NOMO-1 treated with dmso at 0.1 percent for 144 hours (cell line): ENCODE results near the gene MUL1.

Experiments
- DNase-seq: peaks from one replicate; lab custom pipeline; 2025; ENCODE audit not compliant: unreplicated experiment; lab: John Stamatoyannopoulos, UW

Gene MUL1, protein sequence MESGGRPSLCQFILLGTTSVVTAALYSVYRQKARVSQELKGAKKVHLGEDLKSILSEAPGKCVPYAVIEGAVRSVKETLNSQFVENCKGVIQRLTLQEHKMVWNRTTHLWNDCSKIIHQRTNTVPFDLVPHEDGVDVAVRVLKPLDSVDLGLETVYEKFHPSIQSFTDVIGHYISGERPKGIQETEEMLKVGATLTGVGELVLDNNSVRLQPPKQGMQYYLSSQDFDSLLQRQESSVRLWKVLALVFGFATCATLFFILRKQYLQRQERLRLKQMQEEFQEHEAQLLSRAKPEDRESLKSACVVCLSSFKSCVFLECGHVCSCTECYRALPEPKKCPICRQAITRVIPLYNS

DNA sequence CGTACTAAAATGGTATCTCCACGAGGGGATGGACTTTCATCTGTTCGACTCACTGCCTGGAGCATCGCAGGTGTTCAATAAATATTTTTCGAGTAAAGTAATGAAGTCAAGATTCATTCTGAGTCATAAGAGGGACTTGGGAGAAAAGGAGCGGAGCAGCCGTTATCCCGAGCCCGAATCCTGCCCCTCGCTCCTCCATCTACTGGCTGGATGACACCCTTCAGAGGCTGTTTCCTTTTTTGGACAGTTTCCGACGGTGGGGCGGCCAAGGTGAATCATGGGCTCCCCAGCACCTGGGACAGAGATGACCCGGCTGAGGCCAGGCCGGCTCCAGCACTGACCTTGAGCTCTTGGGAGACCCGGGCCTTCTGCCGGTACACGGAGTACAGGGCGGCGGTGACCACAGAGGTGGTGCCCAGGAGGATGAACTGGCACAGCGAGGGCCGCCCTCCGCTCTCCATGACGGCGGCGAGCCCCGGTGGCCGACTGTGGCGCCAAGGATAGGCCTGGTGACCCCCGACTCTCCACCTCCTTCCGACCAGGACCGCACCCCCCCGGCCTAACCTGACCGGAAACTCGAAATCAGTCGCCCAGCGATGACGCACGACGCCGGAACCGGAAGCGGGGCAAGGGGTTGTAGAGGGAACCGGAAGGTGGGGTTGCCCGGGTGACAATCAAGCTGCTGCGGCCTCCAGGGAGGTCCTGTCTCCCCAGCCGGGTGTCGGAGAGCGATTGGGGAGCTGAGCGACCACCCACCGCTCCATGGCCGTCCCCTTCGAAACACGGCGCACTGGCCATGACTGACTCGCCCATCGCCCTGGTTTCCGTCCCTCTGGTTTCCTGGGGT is at the start of gene MUL1:
MUL1 (minus strand) TSS at position 588 of the 847 bp plus-strand sequence; CDS start at position 461, 127 bp downstream.
- peak; percentile 84 for DNase-seq

DNA sequence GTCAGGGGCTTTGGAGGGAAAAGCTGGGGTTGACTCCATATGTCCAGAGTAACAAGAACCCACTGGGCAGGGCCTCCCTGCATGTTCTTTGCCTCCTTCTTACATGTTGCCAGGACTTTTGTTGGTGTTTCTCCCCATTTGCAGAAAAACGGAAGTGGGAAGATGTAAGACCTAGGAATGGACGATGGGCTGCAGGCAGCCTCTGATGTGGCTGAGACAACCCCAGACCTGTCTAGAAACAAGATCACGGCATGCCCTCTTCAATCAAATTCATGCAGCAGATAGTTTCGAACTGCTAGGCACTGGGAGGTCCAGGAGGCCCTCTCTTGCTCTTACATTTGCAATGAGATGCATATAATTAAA is 47.8 kb upstream of the MUL1 start:
- DNase-seq = no peak

DNA sequence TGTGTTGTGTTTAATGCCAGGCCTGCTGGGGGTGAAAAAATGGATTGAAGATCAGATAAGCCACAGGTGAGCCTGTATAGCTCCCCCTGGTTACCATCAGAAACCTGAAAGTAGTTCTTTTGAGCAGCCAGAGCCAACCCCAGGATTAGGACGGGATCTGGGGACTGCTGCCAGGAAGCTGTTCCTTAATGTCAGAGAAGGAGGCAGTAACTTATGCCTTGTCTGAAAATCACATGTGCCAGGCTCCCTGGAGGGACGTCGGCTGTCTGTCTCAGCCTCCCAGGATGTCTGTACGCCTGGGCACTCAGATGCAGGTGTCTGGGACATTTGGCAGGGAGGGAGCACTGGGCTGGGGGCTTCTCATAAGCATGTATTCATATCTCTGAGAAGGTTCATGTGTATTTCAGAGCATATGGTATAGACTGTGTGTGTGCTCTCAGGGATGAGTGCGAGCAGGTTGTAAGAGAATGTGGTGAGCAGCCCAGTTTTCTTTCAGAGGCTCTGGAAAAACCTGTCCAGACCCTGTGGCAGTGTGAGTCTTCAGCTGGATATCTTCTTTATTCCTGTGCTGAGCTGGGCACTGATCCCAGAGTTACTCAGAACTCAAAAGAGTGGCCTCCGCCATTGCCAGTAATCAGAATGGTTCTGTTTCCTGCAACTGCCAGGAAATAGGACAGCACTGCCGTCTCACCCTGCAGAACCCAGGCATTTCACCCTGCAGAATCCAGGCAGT is 47.2 kb upstream of the MUL1 start:
- DNase-seq = no peak

DNA sequence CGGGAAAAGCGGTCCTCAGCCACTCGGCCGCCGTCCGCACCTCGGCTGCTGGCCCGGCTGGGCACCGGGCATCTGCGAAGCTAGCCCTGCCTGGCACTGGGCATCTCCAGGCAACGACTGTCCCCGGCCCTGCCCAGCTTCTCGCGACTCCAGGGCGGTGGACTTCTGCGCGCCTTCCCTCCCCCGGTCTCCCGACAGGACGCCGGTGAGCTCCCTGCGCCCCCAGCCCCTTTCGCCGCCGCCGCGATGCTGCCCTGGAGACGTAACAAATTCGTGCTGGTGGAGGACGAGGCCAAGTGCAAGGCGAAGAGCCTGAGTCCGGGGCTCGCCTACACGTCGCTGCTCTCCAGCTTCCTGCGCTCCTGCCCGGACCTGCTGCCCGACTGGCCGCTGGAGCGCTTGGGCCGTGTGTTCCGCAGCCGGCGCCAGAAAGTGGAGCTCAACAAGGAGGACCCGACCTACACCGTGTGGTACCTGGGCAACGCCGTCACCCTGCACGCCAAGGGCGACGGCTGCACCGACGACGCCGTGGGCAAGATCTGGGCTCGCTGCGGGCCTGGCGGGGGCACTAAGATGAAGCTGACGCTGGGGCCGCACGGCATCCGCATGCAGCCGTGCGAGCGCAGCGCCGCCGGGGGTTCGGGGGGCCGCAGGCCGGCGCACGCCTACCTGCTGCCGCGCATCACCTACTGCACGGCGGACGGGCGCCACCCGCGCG is 44.9 kb upstream of the MUL1 start:
- no peak for DNase-seq

DNA sequence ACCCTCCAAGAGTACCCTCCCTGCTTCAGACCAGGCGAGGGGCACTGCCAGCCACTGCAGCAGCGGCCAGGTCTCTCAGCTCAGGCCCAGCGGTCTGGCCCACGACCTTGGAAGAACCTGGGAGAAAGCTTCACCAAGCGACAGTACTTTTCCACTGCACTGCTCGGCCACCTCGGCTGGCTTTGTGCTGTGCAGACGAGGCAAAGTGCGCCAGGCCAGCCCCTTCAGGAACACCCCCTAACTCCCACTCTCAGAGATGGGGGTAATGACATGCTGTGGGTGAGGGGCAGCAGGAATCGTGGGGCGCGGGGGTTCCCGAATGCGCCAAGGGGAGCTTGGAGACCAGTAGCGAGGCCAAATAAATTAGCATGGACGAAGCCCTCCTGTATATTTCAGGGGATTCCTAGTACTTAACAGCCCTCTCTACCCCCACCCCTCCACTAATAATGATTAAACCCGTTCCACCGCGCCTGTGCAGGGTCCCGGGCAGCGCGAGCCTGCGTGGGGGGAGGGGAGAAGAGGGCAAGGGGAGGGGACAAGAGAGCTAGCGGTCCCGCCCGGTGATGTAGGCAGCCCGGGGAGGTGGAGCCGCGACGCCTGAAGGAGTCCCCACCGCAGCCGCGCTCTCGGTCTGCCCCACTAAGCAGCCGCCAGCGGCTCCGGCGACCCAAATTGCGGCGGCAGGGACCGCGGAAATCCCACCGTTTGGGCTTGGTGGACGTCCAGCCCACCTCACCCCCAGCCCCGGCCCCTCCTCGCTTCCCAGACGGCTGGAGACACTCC is 44.2 kb upstream of the MUL1 start, which contains the start of gene FAM43B:
FAM43B (plus strand) TSS at position 629 of the 783 bp plus-strand sequence. CDS start 401 bp downstream, outside the sequence.
- DNase-seq = no peak

DNA sequence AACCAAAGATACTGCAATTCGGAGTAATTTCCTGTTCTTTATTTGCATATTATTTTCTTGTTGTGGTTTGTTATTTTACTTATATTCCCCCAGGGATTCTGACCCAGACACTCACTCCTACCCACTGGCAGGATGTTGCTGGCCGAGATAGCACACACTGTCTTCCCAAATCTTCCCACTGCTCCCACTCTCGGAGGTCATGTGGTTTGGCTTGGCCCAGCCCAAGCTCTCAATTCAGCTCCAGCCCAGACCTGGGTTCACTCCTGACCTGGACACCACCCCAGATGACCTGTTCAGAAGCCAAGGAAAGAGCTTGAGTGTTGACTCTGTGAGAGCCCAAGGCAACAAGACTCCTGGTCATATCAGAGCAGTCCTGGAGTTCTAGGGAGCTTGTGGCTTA is 43.2 kb upstream of the MUL1 start:
- no peak for DNase-seq

DNA sequence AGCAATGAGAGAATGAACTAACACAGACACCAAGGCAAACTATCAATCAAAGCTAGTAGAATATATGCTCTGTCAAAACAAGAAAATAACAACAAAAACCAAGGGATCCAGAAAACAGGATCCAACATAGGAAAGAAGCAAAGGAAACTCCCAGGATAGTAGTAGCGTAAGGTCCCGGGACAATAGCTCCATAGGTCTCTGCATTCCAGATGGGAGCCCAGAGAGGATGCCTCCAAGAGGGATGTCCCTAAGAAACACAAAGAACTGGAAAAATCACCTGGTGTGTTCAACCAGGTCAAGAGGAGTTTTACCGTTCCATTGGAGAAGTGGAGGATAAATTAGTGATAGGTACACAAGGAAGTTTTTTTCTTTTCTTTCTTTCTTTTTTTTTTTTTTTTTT is 38.7 kb upstream of the MUL1 start:
- DNase-seq = no peak

DNA sequence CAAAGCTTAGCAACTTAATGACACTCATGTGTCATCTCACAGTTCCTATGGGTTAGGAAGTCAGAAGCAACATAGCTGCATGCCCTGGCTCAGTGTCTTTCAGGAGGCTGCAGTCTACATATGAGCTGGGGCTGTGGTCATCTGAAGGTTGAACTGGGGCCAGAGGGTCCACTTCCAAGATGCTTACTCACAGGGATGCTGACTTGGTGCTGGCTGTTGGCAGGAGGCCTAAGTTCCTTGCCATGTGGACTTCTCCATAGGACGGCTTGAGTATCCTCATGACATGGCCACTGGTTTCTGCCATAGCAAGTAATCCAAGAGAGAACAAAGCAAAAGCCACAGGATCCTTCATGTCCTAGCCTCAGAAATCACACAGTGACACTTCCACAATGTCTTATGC is 32.3 kb upstream of the MUL1 start:
- no peak for DNase-seq

DNA sequence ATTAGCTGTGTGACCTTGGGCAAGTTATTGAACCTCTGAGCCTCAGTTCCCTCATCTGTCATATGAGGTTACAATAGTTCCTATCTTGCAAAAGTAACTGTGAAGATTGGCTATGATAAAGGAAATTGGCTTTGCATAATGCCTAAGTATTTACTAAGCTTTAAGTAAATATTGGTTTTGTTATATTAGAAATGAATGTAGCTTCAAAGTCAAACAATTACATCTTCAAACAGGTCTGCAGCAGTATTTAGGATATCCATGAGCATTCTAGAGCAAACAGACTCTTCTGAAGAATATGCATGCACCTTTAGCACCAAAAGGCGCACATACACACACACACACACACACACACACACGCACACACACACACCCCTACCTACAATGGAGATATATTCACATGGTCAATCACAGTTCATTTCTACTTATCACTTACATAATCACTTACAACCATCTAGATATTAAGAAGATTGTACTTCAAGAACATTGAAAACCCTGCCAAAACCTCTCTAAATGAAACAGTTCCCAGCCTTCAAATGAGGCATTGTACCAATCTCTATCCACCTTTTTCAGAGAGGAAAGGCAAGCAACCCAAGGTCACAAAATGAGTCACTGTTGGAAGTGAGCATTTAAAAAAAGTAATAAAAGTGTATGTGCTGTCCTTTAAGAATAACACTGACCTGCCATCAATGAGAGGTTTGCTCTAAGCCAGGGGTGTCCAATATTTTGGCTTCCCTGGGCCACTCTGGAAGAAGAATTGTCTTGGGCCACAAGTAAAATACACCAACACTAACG is 31.0 kb upstream of the MUL1 start:
- no peak for DNase-seq

DNA sequence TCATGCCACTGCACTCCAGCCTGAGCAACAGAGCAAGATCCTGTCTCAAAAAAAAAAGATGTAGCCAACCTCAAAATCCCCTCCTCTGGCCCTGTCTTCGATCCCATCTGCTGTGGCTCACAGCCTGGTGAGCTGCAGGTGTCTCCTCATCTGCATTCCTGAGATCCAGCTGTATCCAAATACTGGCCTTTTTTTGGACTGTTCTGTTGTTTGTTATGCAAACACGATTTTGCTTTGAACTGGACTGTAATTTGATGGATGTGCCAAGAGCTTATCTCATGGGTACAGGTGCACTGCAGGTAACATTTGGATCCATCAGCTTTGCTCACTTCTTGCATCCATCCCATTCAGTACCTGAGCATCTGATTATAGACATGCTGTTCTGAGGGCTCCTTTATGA is 30.3 kb upstream of the MUL1 start:
- no peak for DNase-seq

DNA sequence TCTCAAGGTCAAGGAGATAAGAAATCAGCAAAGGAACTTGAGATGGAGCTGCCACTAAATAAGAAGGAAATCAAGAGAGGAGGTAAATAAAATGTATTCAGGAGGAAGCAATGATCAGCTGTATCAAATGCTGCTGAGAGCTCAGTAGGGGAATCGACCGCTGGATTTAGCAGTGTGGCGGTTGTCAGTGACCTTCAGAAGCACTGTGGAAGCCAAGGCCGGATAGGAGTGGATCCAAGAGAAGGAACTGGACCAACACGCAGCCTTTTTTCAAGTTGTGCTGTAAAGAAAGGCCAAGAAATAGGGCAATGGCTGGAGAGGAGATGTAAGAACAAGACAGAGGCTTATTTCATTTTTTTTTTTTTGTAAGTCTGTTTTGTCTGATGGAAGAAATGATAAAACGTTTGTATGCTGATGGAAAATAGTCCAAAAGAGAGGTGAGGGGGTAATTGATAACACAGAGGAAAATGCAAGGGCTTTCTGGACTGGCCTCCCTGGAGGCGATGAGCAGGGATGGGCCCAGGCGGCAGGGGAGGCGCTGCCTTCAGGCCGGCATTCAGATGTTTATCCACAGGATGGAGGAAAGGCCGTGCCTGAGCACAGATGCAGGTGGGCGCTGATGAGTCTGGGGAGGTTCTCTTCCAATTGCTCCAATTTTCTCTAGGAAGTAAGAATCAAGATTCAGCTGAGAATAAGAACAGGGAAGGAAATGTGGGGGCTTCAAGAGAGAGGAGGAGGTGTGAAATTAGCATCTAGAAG is 26.9 kb upstream of the MUL1 start:
- no peak for DNase-seq

DNA sequence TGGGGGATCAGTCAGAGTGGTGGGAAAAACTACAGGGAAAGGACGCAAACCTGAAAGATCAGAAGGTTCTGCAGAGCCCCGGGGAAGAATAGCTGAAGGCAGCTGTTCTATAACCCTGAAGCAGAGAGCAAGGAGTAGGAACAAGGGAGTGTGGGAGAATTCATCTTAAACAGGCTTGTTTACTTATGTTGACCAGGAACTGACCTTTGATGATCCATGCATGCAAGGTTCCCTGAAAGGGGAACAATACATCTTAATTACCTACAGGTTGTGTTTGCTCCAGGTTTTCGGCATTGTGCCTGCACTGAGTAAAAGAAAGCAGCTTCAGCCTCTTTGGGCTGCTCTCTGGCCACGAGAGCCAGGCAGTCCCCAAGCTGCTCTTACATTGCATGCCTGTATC is 25.7 kb upstream of the MUL1 start:
- no peak for DNase-seq

DNA sequence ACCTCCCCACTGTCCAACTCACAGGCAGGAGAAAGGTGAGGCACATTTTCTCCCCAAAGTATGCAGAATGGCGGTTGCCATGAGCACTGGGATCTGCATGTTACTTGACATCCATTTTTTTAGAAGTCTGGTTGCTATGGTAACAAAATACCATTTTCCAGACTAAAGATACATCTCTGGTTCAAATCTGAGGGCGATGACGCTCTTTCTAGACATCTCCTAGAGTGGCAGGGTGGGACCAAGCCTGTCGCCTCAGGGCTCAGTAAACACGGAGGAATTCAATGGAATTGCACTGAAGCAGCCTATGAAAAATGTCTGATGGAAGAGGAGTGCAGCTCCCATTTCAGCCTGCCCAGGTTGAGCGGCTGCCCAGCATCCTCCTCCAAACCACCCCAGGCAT is 22.9 kb upstream of the MUL1 start:
- DNase-seq = no peak

DNA sequence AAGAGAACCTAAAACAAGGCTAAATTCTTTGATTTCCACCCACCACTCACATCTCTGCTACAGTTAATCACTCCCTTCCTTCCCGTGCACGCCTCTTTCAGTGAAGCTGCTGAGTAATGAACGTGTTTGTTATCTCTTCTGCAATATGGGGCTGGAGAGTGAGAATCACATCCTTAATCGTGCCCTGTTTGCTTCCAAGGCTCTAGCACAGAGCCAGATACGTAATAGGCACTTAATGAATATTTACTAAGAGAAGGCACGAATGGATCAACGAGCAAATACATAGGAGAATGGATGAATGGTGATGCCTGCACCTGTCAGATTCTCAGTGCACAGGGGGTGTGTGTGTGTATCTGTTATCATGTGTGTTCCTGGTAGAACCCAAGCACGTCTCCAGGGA is 22.4 kb upstream of the MUL1 start:
- no peak for DNase-seq

DNA sequence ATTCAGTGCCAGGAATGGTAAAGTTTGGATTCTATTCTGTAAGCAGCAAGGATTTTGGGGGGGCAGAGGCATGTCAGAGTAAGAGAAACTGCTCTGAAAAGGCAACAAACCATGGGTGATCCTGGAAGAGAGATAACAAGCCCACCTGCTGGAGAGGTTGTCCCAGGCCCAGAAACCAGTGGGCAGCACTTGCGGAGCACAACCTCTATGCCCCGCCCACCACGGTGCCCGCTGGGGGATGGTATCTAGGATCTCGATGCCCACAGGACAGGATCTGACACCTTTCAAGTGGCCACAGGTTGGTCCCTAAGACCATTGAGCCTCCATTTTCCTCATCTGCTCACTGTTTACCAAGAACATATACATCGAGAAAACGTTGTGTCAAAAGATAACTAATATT is 20.3 kb upstream of the MUL1 start:
- no peak for DNase-seq

DNA sequence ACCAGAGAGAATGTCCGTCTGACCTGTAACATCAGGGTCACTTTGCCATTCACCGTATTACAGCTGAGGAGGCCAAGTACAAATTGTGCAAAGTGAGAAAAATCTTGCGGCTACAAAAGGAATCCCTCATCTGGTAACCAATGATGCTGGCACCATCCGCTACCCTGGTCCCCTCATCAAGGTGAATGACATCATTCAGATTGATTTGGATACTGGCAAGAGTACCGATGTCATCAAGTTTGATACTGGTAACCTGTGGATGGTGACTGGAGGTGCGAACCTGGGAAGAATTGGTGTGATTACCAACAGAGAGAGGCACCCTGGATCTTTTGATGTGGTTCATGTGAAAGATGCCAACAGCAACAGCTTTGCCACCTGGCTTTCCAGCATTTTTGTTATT is 18.3 kb upstream of the MUL1 start:
- no peak for DNase-seq

DNA sequence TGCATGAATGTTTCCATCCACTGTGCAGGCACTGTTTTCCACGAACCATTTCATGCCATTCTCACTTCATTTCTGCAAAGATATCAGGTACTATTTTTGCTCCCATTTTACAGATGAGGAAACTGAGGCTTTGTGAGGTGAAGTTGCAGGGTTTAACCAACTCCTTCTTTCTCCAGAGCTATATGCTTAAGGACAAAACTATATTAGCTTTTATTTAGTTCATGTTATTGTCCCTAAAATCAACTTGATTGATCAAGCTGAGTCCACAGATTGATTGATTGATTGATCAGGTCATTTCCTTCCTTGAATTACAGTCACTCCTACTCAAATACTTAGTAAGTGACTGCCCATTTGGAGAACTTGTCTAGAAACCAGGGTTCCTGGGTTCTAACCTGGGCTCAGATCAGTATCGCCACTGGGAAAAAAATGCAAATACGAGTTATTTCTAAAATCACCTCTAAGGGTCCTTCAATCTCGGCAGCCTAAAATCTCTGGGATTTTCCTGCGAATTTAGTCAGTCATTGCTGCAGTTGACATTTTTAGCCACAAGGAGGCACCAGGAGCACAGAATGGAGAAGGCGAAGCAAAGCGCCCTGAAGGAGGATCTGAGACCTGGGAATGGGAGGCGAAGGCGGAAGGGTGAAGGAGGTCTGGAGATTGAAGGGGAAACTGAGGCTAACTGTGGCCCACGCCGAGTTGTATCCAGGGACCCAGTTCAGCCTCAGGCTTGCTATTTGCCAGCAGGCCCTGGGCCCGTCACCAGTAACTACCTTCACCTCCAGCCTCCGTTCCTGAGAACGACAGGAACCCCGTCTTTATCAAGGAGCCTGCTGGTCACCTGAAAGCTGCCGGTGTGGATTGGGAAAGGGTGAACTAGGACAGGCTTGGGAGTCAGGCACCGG is 14.3 kb upstream of the MUL1 start:
- DNase-seq = peak; percentile 54
